Esophagus squamous epithelium (tissue), 5 donors: ENCODE data around the gene ATXN2L. TPM values are rescaled to one million over a fixed set of nuclear protein-coding genes. Genes with fewer than 3 reads are reported as not detected.
"Not testable (repeated sequence)": the region's sequence is repeated elsewhere in the genome, so short reads cannot be mapped to it uniquely, and the experiment has no call there.

Experiments used
- DNase-seq: peaks from one replicate; lab custom pipeline; 2025; lab: John Stamatoyannopoulos, UW
- H3K27ac ChIP-seq, 4 donors: fragments of 200-600 bp; sonication (generic); one replicate each; pipeline ENCODE4 v1.5.1; 2016 to 2019; ENCODE audit warnings: mild to moderate bottlenecking in 1 of 4
- H3K27me3 ChIP-seq, 4 donors: fragments of 200-600 bp; sonication (generic); 1 replicate in 3 of 4; 2 replicates in 1 of 4; pipeline versions ENCODE4 v1.5.1 to v1.6.0; 2017 to 2021; ENCODE audit warnings: antibody characterized with exemption in 1 of 4
- H3K36me3 ChIP-seq, 3 donors: fragments of 200-600 bp; sonication (generic); one replicate each; pipeline ENCODE4 v1.5.1; 2016 to 2019
- H3K4me1 ChIP-seq, 3 donors: fragments of 200-600 bp; sonication (generic); one replicate each; pipeline ENCODE4 v1.5.1; 2017 to 2019
- H3K4me3 ChIP-seq, 4 donors: fragments of 200-600 bp; sonication (generic); 1 replicate in 3 of 4; 2 replicates in 1 of 4; pipeline ENCODE4 v1.5.1; 2016 to 2019; ENCODE audit warnings: mild to moderate bottlenecking in 2 of 4, moderate library complexity in 1 of 4
- H3K9me3 ChIP-seq, 3 donors: fragments of 200-600 bp; sonication (generic); one replicate each; pipeline ENCODE4 v1.5.1; 2016 to 2019
- POLR2A ChIP-seq, 4 donors: fragments of 450-650 bp; IDR thresholded peaks; one replicate each; pipeline ENCODE4 v1.6.1; 2017; ENCODE audit warnings: antibody characterized with exemption in 4 of 4, mild to moderate bottlenecking in 4 of 4, moderate library complexity in 3 of 4
- WGBS, 2 donors: methylation state at CpG; one replicate each; pipeline ENCODE4 v1.1.5; 2018; 5-methylcytosine and 5-hydroxymethylcytosine counted together
- intact Hi-C: fragments of 100-400 bp; cut with DNase I; formaldehyde crosslinking; loops from one replicate; pipeline ENCODE4 v1.15.0; 2022
- small RNA-seq, 4 donors: library from RNA; depleted of rRNA; stranded (forward); fragments of <200 nt; gene quantifications; one replicate each; pipeline ENCODE3, GENCODE V24; 2016
- total RNA-seq, 4 donors: library from RNA; depleted of rRNA; stranded (reverse); fragments of >200 nt; gene quantifications; one replicate each; pipeline ENCODE4 v1.1.0, GENCODE V29; 2016
- TF ChIP-seq, protein P1 (sequence below), 6 experiments: fragments of 450-650 bp in 4 of 6; fragments of 200-600 bp in 2 of 6; sonication (generic) in 2 of 6; IDR thresholded peaks; one replicate each; pipeline ENCODE4 v1.5.1; 2016 to 2019; ENCODE audit warnings: antibody characterized with exemption in 6 of 6, mild to moderate bottlenecking in 4 of 6, moderate library complexity in 4 of 6
- donor health status: DM: yes; HTN: yes; CAD: no.

ATXN2L gene
- total RNA-seq, 4 donors from 2014 or later: 42.1 to 72.7 (median 67.1) TPM

GRCh38 chr16:28880955-28881354, 58.2 kb downstream of the ATXN2L start:
- TF ChIP-seq, protein P1, sequence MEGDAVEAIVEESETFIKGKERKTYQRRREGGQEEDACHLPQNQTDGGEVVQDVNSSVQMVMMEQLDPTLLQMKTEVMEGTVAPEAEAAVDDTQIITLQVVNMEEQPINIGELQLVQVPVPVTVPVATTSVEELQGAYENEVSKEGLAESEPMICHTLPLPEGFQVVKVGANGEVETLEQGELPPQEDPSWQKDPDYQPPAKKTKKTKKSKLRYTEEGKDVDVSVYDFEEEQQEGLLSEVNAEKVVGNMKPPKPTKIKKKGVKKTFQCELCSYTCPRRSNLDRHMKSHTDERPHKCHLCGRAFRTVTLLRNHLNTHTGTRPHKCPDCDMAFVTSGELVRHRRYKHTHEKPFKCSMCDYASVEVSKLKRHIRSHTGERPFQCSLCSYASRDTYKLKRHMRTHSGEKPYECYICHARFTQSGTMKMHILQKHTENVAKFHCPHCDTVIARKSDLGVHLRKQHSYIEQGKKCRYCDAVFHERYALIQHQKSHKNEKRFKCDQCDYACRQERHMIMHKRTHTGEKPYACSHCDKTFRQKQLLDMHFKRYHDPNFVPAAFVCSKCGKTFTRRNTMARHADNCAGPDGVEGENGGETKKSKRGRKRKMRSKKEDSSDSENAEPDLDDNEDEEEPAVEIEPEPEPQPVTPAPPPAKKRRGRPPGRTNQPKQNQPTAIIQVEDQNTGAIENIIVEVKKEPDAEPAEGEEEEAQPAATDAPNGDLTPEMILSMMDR (IDR thresholded peaks at IDR 0.05): no peak
- TF ChIP-seq POLR2A (IDR thresholded peaks at IDR 0.05): no peak
- WGBS, 2 donors: 73 to 75% methylated on average over 4 of the region's 4 CpGs
- H3K4me3 ChIP-seq: no peak overlapping the region
- peaks cover 12 to 28% (median 16%) of the 10 kb centered on the region in 3 donors for H3K4me1 ChIP-seq
- no peaks in the 10 kb centered on the region for H3K9me3 ChIP-seq
- no peak overlapping the region for H3K27ac ChIP-seq
- no peak for DNase-seq
- intact Hi-C loops: no loop called here
- peaks cover 0 to 43% (median 0%) of the 10 kb centered on the region in 4 donors for H3K27me3 ChIP-seq
- no peaks in the 10 kb centered on the region for H3K36me3 ChIP-seq

GRCh38 chr16:28881565-28881964, 58.8 kb downstream of the ATXN2L start:
- DNase-seq, H3K27ac ChIP-seq, H3K4me3 ChIP-seq, intact Hi-C loops, H3K36me3 ChIP-seq, H3K9me3 ChIP-seq: not testable (repeated sequence)
- 78 to 90% methylated on average over 4 of the region's 4 CpGs for WGBS, 2 donors
- H3K4me1 ChIP-seq: peaks cover 12 to 28% (median 16%) of the 10 kb centered on the region in 3 donors
- peaks cover 0 to 43% (median 0%) of the 10 kb centered on the region in 4 donors for H3K27me3 ChIP-seq

DNA sequence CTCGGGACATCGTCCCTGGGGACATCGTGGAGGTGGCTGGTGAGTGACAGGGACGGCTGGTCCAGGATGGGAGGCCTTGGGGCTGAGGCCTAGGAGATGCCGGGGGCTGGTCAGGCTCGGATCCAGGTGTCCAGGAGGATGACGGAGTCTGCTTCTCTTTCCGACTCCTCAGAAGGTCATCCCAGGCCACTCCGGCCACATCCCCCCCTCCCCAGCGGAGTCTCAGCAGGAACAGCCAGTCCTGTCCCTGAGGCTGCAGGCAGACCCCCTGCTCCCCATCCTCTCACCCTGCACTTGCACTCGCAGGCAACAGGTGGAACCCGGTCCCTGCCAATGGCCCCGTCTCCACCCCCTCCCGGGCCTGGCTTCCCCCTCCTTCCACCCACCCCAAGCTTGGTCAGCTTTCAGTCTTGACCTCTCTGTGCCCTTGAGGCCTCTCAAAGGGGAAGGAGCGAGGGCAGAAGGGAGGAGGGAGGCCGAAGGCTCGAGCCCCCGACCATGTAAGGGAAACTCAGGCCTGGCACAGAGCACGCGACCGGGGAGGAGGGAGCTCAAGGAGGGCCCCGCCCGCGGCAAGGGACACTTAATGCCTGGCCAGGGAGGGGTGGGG, 59.9 kb downstream of the ATXN2L start:
- intact Hi-C loops: no loop called here
- Histone ChIP-seq H3K4me1 (peaks cover 12 to 28% (median 16%) of the 10 kb centered on the region in 3 donors), H3K27me3 (peaks cover 0 to 43% (median 0%) of the 10 kb centered on the region in 4 donors), H3K4me3 (no peak overlapping the region), H3K36me3 (no peaks in the 10 kb centered on the region), H3K9me3 (no peaks in the 10 kb centered on the region), H3K27ac (no peak overlapping the region)
- DNase-seq: no peak
- 68 to 75% methylated on average over 4 to 11 of the region's 24 CpGs for WGBS, 2 donors
- TF ChIP-seq POLR2A (IDR thresholded peaks at IDR 0.05): no peak
- TF ChIP-seq, protein P1 (IDR thresholded peaks at IDR 0.05): no peak

DNA sequence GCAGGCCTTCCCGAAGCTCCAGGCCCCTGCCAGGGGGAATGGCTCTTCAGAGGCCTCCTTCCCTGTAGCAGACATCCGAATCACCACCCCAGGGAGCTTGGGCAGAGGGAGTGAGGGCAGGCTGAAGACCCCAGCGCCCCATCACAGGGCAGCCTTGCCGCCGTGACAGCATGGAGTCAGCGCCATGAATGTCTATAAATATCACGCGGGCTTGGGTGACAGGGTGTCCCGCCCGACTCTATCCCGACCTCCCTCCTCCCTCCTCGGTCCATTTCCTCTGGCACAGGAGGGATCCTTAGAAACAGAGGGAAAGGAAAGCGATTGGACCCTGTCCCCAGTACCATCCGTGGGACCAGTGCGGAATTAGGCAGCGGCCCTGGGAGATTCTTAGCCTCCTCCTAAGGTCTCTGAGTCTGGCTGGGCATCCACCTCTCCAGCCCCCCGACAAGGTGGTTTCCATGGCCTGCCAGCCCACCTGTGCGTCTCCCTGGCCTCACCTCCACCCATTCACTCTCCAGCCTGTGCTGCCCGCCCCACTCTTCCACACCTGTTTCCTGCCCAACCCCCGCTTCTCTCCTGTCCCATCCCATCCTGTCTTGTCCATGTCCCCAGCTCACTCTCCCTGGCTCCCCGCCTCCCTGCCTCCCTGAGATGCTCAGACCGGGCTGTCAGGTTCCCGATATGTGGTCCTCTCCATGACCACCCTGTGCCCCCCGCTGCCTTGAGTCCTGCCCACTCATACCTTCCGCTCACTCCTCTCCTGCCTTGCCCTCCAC, 60.6 kb downstream of the ATXN2L start:
- Histone ChIP-seq H3K4me3 (no peak overlapping the region), H3K36me3 (no peaks in the 10 kb centered on the region), H3K27ac (no peak overlapping the region), H3K9me3 (no peaks in the 10 kb centered on the region), H3K4me1 (peaks cover 12 to 28% (median 16%) of the 10 kb centered on the region in 3 donors), H3K27me3 (peaks cover 0 to 43% (median 0%) of the 10 kb centered on the region in 4 donors)
- TF ChIP-seq POLR2A (IDR thresholded peaks at IDR 0.05): no peak
- TF ChIP-seq, protein P1 (IDR thresholded peaks at IDR 0.05): no peak
- WGBS, 2 donors: 63 to 67% methylated on average over 18 to 21 of the region's 25 CpGs
- no peak for DNase-seq
- intact Hi-C loops: no loop called here

DNA sequence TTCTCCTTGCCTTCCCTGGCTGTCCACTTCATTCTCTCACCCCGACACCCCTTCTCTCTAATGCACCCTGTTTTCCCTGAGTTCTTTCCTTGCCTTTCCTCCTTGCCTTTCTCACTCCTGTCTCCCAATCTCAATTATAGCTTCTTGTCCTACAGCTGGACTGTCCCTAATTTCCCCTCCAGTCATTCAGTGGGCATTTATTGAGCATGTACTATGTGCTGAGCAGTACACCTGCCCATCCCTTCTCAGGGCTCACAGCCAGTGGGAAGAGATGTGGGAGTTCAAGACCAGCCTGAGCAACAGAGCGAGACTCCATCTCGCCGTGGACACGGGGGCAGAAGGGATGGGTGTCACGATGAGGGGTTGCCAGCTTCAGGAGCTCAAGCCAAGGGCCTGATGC, 61.2 kb downstream of the ATXN2L start:
- Histone ChIP-seq H3K27me3 (peaks cover 0 to 43% (median 0%) of the 10 kb centered on the region in 4 donors), H3K9me3 (no peaks in the 10 kb centered on the region), H3K4me3 (no peak overlapping the region), H3K4me1 (peaks cover 11 to 22% (median 13%) of the 10 kb centered on the region in 3 donors), H3K27ac (no peak overlapping the region), H3K36me3 (no peaks in the 10 kb centered on the region)
- WGBS, 2 donors: 89 to 95% methylated on average over 4 to 6 of the region's 6 CpGs
- TF ChIP-seq, protein P1 (IDR thresholded peaks at IDR 0.05): no peak
- TF ChIP-seq POLR2A (IDR thresholded peaks at IDR 0.05): no peak
- intact Hi-C loops: no loop called here
- DNase-seq: no peak

Small RNA genes lying within 50 kb of the gene (small RNA-seq; reads per million reads assigned to genes)
- 0 reads per million in 4 donors for gene RF00416

Other genes with a start within 250 kb of the ATXN2L start
- gene SULT1A2, start 225.9 kb upstream of the ATXN2L start, total RNA-seq: under 1 TPM in 3 of 4 donors, not detected in 1; 0.26 to 0.49 (median 0.38) TPM
- gene SULT1A1, start 213.0 kb upstream of the ATXN2L start, total RNA-seq: 10 to 100 TPM in 2 of 4 donors, 1 to 10 TPM in 2; 4.1 to 17.2 (median 8.3) TPM
- under 1 TPM in 1 of 4 donors, not detected in 3; 0.22 TPM for gene NPIPB8, start 184.9 kb upstream of the ATXN2L start, total RNA-seq
- gene EIF3C, start 111.5 kb upstream of the ATXN2L start, total RNA-seq: 100 to 1,000 TPM; 187 to 337 (median 204) TPM
- 1 to 10 TPM in 1 of 4 donors, not detected in 3; 5.0 TPM for gene NPIPB9, start 71.2 kb upstream of the ATXN2L start, total RNA-seq
- gene TUFM, start 23.3 kb downstream of the ATXN2L start, total RNA-seq: 100 to 1,000 TPM; 105 to 143 (median 121) TPM
- gene SH2B1, start 40.8 kb downstream of the ATXN2L start, total RNA-seq: 10 to 100 TPM; 11.0 to 28.2 (median 18.8) TPM
- gene ATP2A1, start 55.5 kb downstream of the ATXN2L start, total RNA-seq: under 1 TPM in 2 of 4 donors, not detected in 2; 0.19 to 0.26 TPM
- gene RABEP2, start 102.2 kb downstream of the ATXN2L start, total RNA-seq: 10 to 100 TPM; 28.7 to 47.2 (median 37.2) TPM
- under 1 TPM in 2 of 4 donors, not detected in 2; 0.19 to 0.42 TPM for gene CD19, start 109.0 kb downstream of the ATXN2L start, total RNA-seq
- 10 to 100 TPM; 17.4 to 36.6 (median 24.2) TPM for gene NFATC2IP, start 127.9 kb downstream of the ATXN2L start, total RNA-seq
- 10 to 100 TPM; 15.3 to 26.3 (median 18.5) TPM for gene SPNS1, start 151.8 kb downstream of the ATXN2L start, total RNA-seq
- gene LAT, start 162.1 kb downstream of the ATXN2L start, total RNA-seq: 1 to 10 TPM in 3 of 4 donors, under 1 TPM in 1; 0.76 to 7.4 (median 2.5) TPM